K562 (cell line): Measurements from ENCODE around the gene NUP98. TPM values are rescaled to one million over a fixed set of nuclear protein-coding genes. Genes with fewer than 3 reads are reported as not detected.
A peak's percentile ranks its signal among the peaks of the same experiment; 100 is the strongest.

ENCODE experiments used
- AFF1 ChIP-seq, 2 experiments: fragments of 450-650 bp; IDR thresholded peaks; 2 replicates each; pipeline ENCODE4 v1.6.1; 2018; ENCODE audit warnings: mild to moderate bottlenecking in 2 of 2, low read depth in 1 of 2; ENCODE audit not compliant: partially characterized antibody in 2 of 2
- FOS ChIP-seq: IDR thresholded peaks from 3 replicates; pipeline ENCODE4 v1.6.1; 2011; ENCODE audit not compliant: insufficient read length; ENCODE audit errors: extremely low read depth
- FOXK1 ChIP-seq: sonication (generic); formaldehyde crosslinking; IDR thresholded peaks from 2 replicates; pipeline ENCODE4 v1.8.0; 2022; ENCODE audit warnings: missing genetic modification reagents, mild to moderate bottlenecking, borderline replicate concordance
- GTF2A2 ChIP-seq: IDR thresholded peaks from 2 replicates; pipeline ENCODE4 v1.6.1; 2016; ENCODE audit warnings: mild to moderate bottlenecking, missing genetic modification characterization, missing compliant biosample characterization
- GTF2F1 ChIP-seq: IDR thresholded peaks from 2 replicates; pipeline ENCODE4 v1.6.1; 2011; ENCODE audit warnings: low read depth, low read length, improper control_type of control experiment
- HNRNPUL1 ChIP-seq: fragments of 200-400 bp; formaldehyde crosslinking; IDR thresholded peaks from 2 replicates; pipeline ENCODE4 v1.6.1; 2017; ENCODE audit warnings: low read length
- IFI16 ChIP-seq: fragments of 250-450 bp; sonication (Bioruptor Pico); IDR thresholded peaks from 2 replicates; pipeline ENCODE4 v2.1.2; 2022; ENCODE audit warnings: mild to moderate bottlenecking, inconsistent platforms
- MEF2A ChIP-seq: IDR thresholded peaks from 2 replicates; pipeline ENCODE4 v1.6.1; 2011; ENCODE audit warnings: low read depth, mild to moderate bottlenecking, low read length, moderate library complexity; ENCODE audit not compliant: control insufficient read depth
- MEF2D ChIP-seq: conservative IDR thresholded peaks from 2 replicates; pipeline ENCODE4 v1.6.1; 2016; ENCODE audit warnings: low read depth, missing genetic modification characterization, missing compliant biosample characterization
- NFXL1 ChIP-seq: fragments of 450-650 bp; formaldehyde crosslinking; IDR thresholded peaks from 2 replicates; pipeline ENCODE4 v1.4.0; 2021; ENCODE audit warnings: mild to moderate bottlenecking
- PHB2 ChIP-seq: fragments of 450-650 bp; IDR thresholded peaks from 2 replicates; pipeline ENCODE4 v1.6.1; 2017; ENCODE audit warnings: low read depth
- SMARCC2 ChIP-seq: fragments of 450-650 bp; IDR thresholded peaks from 2 replicates; pipeline ENCODE4 v1.6.1; 2017; ENCODE audit warnings: antibody characterized with exemption, moderate library complexity, mild to moderate bottlenecking, low read depth
- SUPT5H ChIP-seq: fragments of 450-650 bp; IDR thresholded peaks from 2 replicates; pipeline ENCODE4 v1.6.1; 2016
- USF2 ChIP-seq: sonication (generic); formaldehyde crosslinking; IDR thresholded peaks from 2 replicates; pipeline ENCODE4 v1.5.0; 2020; ENCODE audit warnings: missing genetic modification reagents
- XRCC4 ChIP-seq: IDR thresholded peaks from one replicate; pipeline ENCODE4 v1.6.1; 2011; ENCODE audit not compliant: insufficient read depth, insufficient read length; ENCODE audit errors: extremely low read depth
- ZNF124 ChIP-seq: sonication (generic); formaldehyde crosslinking; IDR thresholded peaks from 2 replicates; pipeline ENCODE4 v1.8.1; 2022; ENCODE audit warnings: missing genetic modification reagents
- polyA plus RNA-seq, 8 experiments: library from polyadenylated mRNA; depleted of rRNA in 4 of 8; stranded (reverse) in 5 of 8; unstranded in 3 of 8; fragments of >200 nt; fragmentation: Nextera tagmentation in 2 of 8; fragmentation: Illumina TruSeq in 1 of 8; extraction: Ambion mirVana in 2 of 8; extraction: Trizol in 1 of 8; gene quantifications; 2 replicates each; pipeline versions ENCODE4 v1.2.1 to v1.2.3, GENCODE V29; 2011 to 2014; ENCODE audit warnings: inconsistent platforms in 1 of 8, missing spikeins in 1 of 8
- total RNA-seq, 7 experiments: library from RNA; depleted of rRNA in 6 of 7; stranded (reverse); fragments of >200 nt in 6 of 7; fragmentation: Illumina TruSeq in 2 of 7; extraction: Trizol in 2 of 7; gene quantifications; 2 replicates each; pipeline versions ENCODE4 v1.2.1 to v1.2.3, GENCODE V29; 2011 to 2021; ENCODE audit warnings: low replicate concordance in 1 of 7
- TF ChIP-seq, protein P1 (sequence below): IDR thresholded peaks from 3 replicates; pipeline ENCODE4 v1.6.1; 2011; ENCODE audit warnings: borderline replicate concordance, mild to moderate bottlenecking; ENCODE audit not compliant: insufficient read length, insufficient read depth
- TF ChIP-seq, protein P2 (sequence below): fragments of 200-800 bp; sonication (Bioruptor generic); IDR thresholded peaks from 2 replicates; pipeline ENCODE4 v1.6.1; 2017; ENCODE audit warnings: missing genetic modification characterization, missing compliant biosample characterization
- TF ChIP-seq, protein P3 (sequence below): fragments of 450-650 bp; conservative IDR thresholded peaks from 2 replicates; pipeline ENCODE4 v1.6.1; 2016; ENCODE audit warnings: missing genetic modification characterization, low read depth, mild to moderate bottlenecking, missing compliant biosample characterization, moderate library complexity

NUP98 gene
- total and polyA plus RNA-seq, 9 of the 15 experiments (the other 6 are each of a cell fraction or from before 2014, with no cell fraction given) = 45.1 to 196 (median 130) TPM

DNA sequence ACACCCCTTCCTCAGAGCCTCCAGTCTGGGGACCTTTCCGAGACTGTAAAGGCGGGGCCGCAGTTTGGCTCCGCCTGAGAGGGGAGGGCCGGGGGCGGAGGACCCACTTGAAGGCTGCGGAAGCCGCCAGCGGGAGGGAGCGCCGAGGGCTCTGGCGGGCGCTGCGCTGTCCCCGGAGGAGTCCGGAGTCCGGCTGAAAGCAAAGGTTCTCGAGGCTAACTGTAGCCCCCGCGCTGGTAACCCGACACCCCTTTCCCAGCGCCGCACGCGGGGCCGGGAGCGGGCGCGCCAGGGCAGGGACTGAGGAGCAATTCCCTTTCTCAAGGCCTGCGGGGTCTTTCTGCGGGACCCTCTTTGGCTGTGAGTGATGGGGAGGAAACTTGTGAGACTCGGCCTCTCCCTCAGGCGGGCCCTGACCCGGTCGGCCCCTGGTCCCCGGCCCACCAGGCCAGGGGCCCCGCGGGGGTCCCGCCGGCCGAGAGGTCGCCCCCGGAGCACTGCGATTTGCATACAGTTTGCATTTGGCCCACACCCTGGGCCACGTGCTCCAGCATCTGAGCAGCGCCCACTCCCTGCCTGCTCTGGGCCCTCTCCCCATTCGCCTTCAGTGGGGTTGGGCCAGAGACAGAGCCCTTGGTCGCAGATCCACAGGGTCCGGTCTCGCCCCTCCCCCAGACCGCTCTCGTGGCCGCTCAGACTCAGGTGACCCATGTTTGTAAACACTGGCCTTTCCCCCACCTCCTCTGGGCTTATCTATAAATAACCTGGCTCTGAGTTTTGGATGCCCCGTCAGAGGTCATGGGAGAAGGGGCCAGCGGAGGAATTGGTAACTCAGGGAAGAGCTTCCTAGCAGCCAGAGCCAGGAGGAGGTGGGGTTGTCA lies 155.0 kb downstream of the NUP98 start (continued):
- TF ChIP-seq AFF1 (IDR thresholded peaks at IDR 0.05; ENCODE audit: low read depth in 1 of 2, partially characterized antibody in 2 of 2) (no peak), HNRNPUL1 (no peak), USF2 (peak; percentile 80), FOS (no peak), XRCC4 (no peak), ZNF124 (CRISPR knock-in tag) (no peak), MEF2D (peak; percentile 60; the same call in 1 of the 2 replicates), FOXK1 (CRISPR knock-in tag) (0 out of 2 replicates have a peak, but pooled peaks have one; percentile 18), SMARCC2 (no peak), GTF2F1 (no peak), GTF2A2 (tag) (no peak), MEF2A (peak; percentile 72; the same call in 1 of the 2 replicates), PHB2 (no peak), NFXL1 (no peak), SUPT5H (peak; percentile 60), IFI16 (CRISPR knock-in tag) (no peak)
- TF ChIP-seq, protein P1, sequence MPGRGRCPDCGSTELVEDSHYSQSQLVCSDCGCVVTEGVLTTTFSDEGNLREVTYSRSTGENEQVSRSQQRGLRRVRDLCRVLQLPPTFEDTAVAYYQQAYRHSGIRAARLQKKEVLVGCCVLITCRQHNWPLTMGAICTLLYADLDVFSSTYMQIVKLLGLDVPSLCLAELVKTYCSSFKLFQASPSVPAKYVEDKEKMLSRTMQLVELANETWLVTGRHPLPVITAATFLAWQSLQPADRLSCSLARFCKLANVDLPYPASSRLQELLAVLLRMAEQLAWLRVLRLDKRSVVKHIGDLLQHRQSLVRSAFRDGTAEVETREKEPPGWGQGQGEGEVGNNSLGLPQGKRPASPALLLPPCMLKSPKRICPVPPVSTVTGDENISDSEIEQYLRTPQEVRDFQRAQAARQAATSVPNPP = no peak
- TF ChIP-seq, protein P2, sequence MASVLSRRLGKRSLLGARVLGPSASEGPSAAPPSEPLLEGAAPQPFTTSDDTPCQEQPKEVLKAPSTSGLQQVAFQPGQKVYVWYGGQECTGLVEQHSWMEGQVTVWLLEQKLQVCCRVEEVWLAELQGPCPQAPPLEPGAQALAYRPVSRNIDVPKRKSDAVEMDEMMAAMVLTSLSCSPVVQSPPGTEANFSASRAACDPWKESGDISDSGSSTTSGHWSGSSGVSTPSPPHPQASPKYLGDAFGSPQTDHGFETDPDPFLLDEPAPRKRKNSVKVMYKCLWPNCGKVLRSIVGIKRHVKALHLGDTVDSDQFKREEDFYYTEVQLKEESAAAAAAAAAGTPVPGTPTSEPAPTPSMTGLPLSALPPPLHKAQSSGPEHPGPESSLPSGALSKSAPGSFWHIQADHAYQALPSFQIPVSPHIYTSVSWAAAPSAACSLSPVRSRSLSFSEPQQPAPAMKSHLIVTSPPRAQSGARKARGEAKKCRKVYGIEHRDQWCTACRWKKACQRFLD (CRISPR knock-in tag) = no peak
- TF ChIP-seq, protein P3, sequence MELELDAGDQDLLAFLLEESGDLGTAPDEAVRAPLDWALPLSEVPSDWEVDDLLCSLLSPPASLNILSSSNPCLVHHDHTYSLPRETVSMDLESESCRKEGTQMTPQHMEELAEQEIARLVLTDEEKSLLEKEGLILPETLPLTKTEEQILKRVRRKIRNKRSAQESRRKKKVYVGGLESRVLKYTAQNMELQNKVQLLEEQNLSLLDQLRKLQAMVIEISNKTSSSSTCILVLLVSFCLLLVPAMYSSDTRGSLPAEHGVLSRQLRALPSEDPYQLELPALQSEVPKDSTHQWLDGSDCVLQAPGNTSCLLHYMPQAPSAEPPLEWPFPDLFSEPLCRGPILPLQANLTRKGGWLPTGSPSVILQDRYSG (tag) = no peak
